Mucosa of descending colon (tissue), 3 donors: ENCODE data around the gene ARSA. TPM values are rescaled to one million over a fixed set of nuclear protein-coding genes. Genes with fewer than 3 reads are reported as not detected.
A peak's percentile ranks its signal among the peaks of the same experiment; 100 is the strongest.
"Not testable (repeated sequence)": the region's sequence is repeated elsewhere in the genome, so short reads cannot be mapped to it uniquely, and the experiment has no call there.

Experiments used
- ATAC-seq: fragments of 200-7000 bp; cut with Tn5 transposase; one replicate; pipeline ENCODE4 v1.9.1; 2020; ENCODE audit warnings: mild to moderate bottlenecking, moderate library complexity
- DNase-seq, 3 donors: peaks; one replicate each; pipeline ENCODE4 v3.0.0-alpha.2; 2020
- H3K36me3 ChIP-seq: fragments of 200-600 bp; one replicate; pipeline ENCODE4 v1.8.0; 2021; ENCODE audit warnings: low read depth, mild to moderate bottlenecking
- H3K4me1 ChIP-seq: fragments of 200-600 bp; one replicate; pipeline ENCODE4 v1.8.0; 2021; ENCODE audit warnings: low read depth, mild to moderate bottlenecking
- H3K4me3 ChIP-seq: fragments of 200-600 bp; one replicate; pipeline ENCODE4 v1.8.0; 2021; ENCODE audit warnings: mild to moderate bottlenecking
- H3K9me3 ChIP-seq: fragments of 200-600 bp; one replicate; pipeline ENCODE4 v1.8.0; 2021; ENCODE audit warnings: mild to moderate bottlenecking
- CTCF ChIP-seq: fragments of 200-600 bp; IDR thresholded peaks from one replicate; pipeline ENCODE4 v1.8.0; 2022; ENCODE audit warnings: antibody characterized with exemption, mild to moderate bottlenecking
- intact Hi-C, 2 donors: fragments of 100-400 bp; cut with DNase I in 1 of 2; cut with micrococcal nuclease in 1 of 2; formaldehyde crosslinking; loops; one replicate each; pipeline versions ENCODE4 v1.11.0 to v1.11.1; 2022; cut with DNase I, micrococcal nuclease
- total RNA-seq, 3 donors: library from RNA; stranded (reverse); fragmentation: NEBNext Ultra II Directional in 2 of 3; extraction: Animal tissue kit (Norgen Biotek cat#: 25700) in 2 of 3; gene quantifications; one replicate each; pipeline versions ENCODE4 v1.2.1 to v1.2.4, GENCODE V29; 2021 to 2023
- donor health status: DM: no; HTN: no; CAD: no; lungs with moderate emphysema.
- donor health status: DM: no; HTN: no; CAD: no.
- donor health status: DM: no; HTN: yes; CAD: no.

The ARSA gene
- total RNA-seq, 3 donors from 2014 or later, result 64.6 to 87.9 (median 82.2) TPM

GRCh38 chr22:50641696-50642607, 14.0 kb upstream of the ARSA start:
- Histone ChIP-seq H3K4me1 (no peaks in the 10 kb centered on the region), H3K4me3 (no peak overlapping the region), H3K9me3 (no peaks in the 10 kb centered on the region), H3K36me3 (no peaks in the 10 kb centered on the region)
- intact Hi-C loops, result no loop called here
- no peak for TF ChIP-seq CTCF
- DNase-seq (peak in 1 of 3 donors; percentile 27), ATAC-seq (peak; percentile 21)

GRCh38 chr22:50640857-50641647, 13.1 kb upstream of the ARSA start:
- TF ChIP-seq CTCF, result no peak
- ATAC-seq, result no peak
- H3K36me3 ChIP-seq, result no peaks in the 10 kb centered on the region
- intact Hi-C loops, result no loop called here
- H3K4me1 ChIP-seq, result no peaks in the 10 kb centered on the region
- DNase-seq, result no peak
- no peaks in the 10 kb centered on the region for H3K9me3 ChIP-seq
- H3K4me3 ChIP-seq, result no peak overlapping the region

- DNase-seq, H3K9me3 ChIP-seq, H3K4me1 ChIP-seq, ATAC-seq, intact Hi-C loops, H3K4me3 ChIP-seq, H3K36me3 ChIP-seq: not testable (repeated sequence)
These were observed 12.3 kb upstream of the ARSA start for GRCh38 chr22:50640296-50640695.

- H3K9me3 ChIP-seq, result no peaks in the 10 kb centered on the region
- intact Hi-C loops, result no loop called here
- no peak for TF ChIP-seq CTCF
- H3K4me1 ChIP-seq, result no peaks in the 10 kb centered on the region
- ATAC-seq, result no peak
- no peak overlapping the region for H3K4me3 ChIP-seq
- DNase-seq, result no peak
- no peaks in the 10 kb centered on the region for H3K36me3 ChIP-seq
These were observed 7.6 kb upstream of the ARSA start for GRCh38 chr22:50635591-50635990.

- H3K36me3 ChIP-seq, result no peaks in the 10 kb centered on the region
- DNase-seq (no peak), ATAC-seq (no peak)
- no peak overlapping the region for H3K4me3 ChIP-seq
- TF ChIP-seq CTCF, result no peak
- intact Hi-C loops, result no loop called here
- no peaks in the 10 kb centered on the region for H3K9me3 ChIP-seq
- H3K4me1 ChIP-seq, result no peaks in the 10 kb centered on the region
These were observed 5.8 kb upstream of the ARSA start for GRCh38 chr22:50633771-50634170.

GRCh38 chr22:50633086-50633485, 5.1 kb upstream of the ARSA start:
- TF ChIP-seq CTCF, result no peak
- no peaks in the 10 kb centered on the region for H3K4me1 ChIP-seq
- no peak for DNase-seq
- no peak for ATAC-seq
- no peaks in the 10 kb centered on the region for H3K36me3 ChIP-seq
- H3K9me3 ChIP-seq, result no peaks in the 10 kb centered on the region
- H3K4me3 ChIP-seq, result no peak overlapping the region
- intact Hi-C loops, result no loop called here
